Ureter (tissue), 1 donor: Measurements from ENCODE around the gene APPL2. TPM values are rescaled to one million over a fixed set of nuclear protein-coding genes. Genes with fewer than 3 reads are reported as not detected.
"Not testable (repeated sequence)": the region's sequence is repeated elsewhere in the genome, so short reads cannot be mapped to it uniquely, and the experiment has no call there.

ENCODE experiments used
- DNase-seq: peaks from one replicate; pipeline ENCODE4 v3.0.0-alpha.2; 2020; ENCODE audit warnings: low spot score
- total RNA-seq: library from RNA; stranded (reverse); gene quantifications from one replicate; pipeline ENCODE4 v1.2.4, GENCODE V29; 2023
- donor health status: DM: yes; HTN: yes; CAD: no.

The APPL2 gene
- total RNA-seq, 1 donor from 2014 or later = 36.5 TPM

GRCh38 chr12:105256921-105257320 is 20.9 kb upstream of the APPL2 start:
- no peak for DNase-seq

DNA sequence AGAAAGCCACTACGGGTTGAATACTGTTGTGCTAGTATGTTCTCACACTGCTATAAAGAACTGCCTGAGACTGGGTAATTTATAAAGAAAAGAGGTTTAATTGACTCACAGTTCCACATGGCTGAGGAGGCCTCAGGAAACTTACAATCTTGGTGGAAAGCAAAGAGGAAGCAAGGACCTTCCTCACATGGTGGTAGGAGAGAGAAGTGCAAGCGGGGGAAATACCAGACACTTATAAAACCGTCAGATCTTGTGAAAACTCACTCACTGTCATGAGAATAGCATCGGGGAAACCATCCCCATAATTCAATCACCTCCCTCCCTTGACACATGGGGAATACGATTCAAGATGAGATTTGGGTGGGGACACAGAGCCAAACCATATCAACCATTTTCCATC is 20.5 kb upstream of the APPL2 start:
- DNase-seq = not testable (repeated sequence)

GRCh38 chr12:105256011-105256410 is 20.0 kb upstream of the APPL2 start:
- DNase-seq = no peak

DNA sequence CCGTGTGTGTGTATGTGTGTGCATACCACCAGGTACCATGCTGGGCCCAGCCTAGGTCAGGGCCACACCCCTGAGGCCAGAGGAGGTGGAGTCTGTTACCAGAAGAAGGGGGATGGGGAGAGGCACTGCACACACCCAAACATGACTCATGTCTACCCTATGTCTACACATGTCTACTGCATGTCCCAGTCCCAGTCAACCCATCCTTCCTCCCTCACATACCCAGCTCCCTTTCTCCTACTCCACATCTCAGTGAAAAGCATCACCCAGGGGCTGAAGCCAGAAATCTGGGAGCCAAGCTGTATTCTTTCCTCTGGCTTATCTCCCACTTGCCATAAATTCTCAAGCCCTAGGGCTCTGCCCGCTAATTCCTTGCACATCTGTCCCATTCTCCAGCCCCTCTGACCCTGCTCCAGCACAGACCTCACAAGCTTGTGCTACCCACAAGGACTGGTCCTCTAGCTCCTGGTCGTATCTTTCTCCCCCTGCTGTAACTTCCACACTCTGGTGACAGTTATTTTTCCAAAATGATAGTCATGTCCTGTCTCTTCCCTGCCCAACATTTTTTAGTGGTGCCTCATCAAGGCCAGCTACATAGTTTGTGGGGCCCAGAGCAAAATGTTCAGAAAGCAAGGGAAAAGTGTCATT is 18.0 kb upstream of the APPL2 start:
- DNase-seq = no peak

DNA sequence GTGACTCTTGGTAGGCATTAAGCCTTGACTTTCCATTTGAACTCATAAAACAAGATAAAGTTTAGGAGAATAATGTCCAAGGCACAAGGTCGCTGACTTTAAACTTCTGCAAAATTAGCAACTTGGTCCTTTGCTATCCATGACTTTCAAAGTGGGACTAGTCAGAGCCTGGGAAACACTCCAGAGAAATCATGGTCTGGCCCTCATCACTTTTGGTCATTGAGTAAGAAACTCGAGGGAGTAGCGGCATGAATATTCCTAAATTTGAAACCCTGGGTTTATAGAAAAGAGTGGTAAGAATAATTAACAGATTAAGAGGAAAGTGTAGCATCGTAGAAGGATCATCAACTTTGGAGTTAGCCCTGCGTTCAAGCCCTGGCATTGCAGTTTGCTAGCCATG is 16.9 kb upstream of the APPL2 start:
- no peak for DNase-seq

- not testable (repeated sequence) for DNase-seq
These were observed 9.9 kb upstream of the APPL2 start for GRCh38 chr12:105245776-105246427.

GRCh38 chr12:105245291-105245690 is 9.3 kb upstream of the APPL2 start:
- no peak for DNase-seq

GRCh38 chr12:105240228-105240627 is 4.3 kb upstream of the APPL2 start:
- no peak for DNase-seq

- no peak for DNase-seq
These were observed 3.3 kb upstream of the APPL2 start for GRCh38 chr12:105239304-105239703.

DNA sequence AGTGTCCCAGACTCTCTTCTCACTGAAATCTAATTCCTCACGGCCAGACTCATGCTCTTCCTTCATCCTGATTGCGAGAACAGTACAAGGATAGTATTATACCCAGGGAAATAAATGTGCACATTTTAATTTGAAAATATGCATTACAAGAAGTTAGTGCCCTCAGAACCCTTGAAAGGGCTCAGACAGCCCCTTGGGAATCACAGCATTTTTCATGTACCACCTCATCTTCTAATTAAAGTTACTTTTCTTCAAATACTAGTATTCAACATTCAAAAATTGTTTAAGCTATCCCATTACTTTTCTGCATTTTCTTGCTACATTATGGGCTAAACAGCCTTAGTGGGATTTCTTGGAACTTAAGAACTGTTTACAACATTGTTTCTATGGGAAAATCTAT is 1.7 kb upstream of the APPL2 start:
- DNase-seq = no peak

DNA sequence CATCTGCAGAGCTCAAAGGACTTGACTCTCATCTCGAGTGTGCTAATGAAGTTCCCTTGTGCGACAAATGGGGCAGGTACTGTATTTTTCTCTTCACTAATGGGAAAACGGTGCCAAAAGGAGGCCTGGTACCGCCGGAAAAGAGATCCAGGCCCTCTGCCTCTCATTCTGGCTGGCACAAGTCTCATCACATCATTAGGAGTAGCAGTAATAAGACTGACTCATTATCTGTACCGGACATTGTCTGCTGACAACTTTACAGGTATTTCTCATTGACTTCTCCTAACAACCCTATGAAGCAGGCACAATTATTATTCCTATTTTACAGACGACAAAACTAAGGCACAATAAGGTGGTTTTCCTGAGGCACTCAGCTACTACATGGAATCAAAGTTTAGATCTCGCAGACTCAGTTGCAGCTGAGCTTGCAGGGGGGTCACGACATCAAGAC is 668 bp downstream of the APPL2 start:
- no peak for DNase-seq

DNA sequence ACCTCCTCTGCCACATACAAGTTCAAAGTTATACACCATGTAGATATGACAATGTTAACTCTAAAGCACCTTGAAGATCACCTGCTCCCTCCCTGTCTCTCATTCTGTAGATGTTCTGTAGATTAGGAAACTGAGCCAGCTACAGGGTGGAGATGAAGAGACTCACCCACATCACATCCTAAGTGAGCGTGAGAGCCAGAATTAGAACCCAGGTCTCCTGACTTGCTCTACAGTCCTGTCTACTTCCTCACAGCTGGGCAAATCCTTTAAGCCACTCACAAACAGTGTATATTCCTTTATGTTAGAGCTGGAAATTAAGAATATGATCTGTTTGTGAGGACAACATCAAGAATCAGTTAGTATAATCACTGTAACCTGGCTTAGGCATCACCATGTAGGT is 1.8 kb downstream of the APPL2 start:
- no peak for DNase-seq

- no peak for DNase-seq
These were observed 2.7 kb downstream of the APPL2 start for GRCh38 chr12:105233041-105233905.

DNA sequence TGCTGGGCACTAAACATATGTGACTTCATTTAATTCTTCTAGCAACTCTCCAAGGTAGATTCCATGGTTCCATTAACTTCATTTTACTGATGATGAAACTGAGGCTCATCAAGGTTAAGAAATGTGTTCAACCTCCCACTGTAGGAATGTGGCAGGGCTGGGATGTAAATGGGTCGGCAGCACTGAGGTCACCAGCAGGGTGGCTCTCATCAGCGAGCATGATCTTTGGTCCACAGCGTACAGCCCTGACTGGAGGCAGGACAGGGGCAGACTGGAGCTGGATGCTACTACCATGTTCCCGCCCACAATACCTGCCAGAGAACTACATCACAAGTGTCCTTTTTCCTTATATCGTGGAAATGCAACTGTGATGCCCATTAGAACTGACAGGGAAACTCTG is 4.6 kb downstream of the APPL2 start:
- DNase-seq = no peak

DNA sequence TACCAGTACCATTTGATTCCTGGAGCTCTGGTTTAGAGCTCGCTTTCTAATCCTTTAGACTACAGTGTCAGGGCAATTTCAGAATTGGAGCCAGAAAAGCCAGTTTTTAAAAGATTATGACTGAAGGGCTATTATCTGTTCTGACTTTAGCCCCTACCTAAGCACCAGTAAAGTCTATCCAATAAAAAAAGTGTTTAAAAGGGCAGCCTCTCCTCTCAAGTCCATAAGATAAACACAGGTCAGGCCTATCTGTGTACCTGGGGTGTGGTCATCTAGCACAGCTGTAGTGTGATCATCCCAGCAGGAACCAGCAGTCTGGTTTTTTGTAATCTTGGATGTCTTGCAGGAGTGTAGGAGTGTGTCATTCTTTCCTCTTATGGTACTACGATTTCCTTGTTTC is 6.6 kb downstream of the APPL2 start:
- DNase-seq = no peak

GRCh38 chr12:105228966-105229365 is 7.0 kb downstream of the APPL2 start:
- no peak for DNase-seq

GRCh38 chr12:105228494-105228893 is 7.5 kb downstream of the APPL2 start:
- DNase-seq = no peak

DNA sequence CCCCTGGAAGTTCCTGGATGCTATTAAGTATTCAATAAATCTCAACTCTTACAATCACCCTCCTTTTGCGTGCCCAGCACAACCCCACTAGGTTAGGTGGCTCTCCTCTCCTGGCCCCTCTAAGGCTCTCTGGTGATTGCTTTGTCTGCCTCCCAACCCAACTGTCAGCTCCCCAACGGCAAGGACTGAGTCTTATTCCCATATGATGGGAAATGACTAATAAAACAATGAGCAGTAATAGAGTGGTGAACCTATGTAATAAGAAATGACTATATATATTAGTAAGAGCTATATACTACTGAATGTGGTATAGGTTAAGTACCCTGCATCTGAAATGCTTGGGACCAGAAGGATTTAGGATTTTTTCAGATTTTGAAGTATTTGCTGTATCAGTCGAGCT is 8.1 kb downstream of the APPL2 start:
- DNase-seq = no peak

GRCh38 chr12:105226219-105226618 is 9.8 kb downstream of the APPL2 start:
- no peak for DNase-seq

DNA sequence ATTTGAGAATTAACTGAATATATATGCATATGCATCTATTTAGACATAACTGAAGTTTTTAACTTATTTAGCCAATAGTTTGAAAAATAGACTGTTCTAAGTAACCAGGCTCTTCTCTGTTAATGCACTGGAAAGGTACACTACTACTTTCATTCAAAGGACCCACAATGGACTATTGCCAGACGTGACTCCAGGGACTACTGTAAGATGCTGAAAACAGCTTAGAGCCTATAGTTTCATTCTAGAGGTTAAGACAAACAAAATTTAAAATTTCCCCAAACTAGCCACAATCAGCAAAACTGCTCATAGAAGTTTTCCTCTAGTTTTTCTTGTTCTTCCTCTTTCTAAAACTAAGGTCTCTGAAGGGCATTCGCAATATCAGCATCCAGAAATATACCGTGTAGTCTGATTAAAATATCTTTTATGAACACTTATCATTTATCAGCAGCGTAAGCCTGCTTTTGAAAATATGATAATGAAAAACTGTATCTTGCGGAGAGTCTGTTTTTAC is 10.4 kb downstream of the APPL2 start:
- no peak for DNase-seq

DNA sequence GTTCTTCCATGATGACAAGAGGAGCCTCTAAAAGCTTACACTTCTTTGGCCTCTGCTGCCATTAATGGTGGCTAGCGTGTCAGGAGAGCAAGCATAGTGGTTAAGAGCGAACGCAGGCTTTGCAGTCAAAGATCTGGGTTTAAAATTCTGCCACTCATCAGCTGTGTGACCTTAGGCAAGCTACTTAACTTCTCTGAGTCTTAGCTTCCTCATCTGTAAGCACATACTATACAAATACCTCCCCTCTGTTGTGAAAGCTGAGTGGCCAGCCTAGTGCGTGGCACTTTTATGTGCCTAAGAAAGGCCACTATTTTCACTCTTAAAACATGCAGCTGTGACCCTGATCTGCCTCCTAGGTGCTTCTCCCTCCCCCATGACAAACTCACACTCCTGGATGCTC is 11.6 kb downstream of the APPL2 start:
- no peak for DNase-seq

- DNase-seq = no peak
These were observed 12.1 kb downstream of the APPL2 start for GRCh38 chr12:105223884-105224283.
